GM18868 (cell line): ENCODE measurements around the gene IKZF4.
A peak's percentile ranks its signal among the peaks of the same experiment; 100 is the strongest.
"Not testable (repeated sequence)": the region's sequence is repeated elsewhere in the genome, so short reads cannot be mapped to it uniquely, and the experiment has no call there.

Experiments
- ATAC-seq: cut with Tn5 transposase; IDR thresholded peaks from one replicate; pipeline ENCODE4 v1.9.1; 2021; ENCODE audit warnings: mild to moderate bottlenecking, moderate library complexity; ENCODE audit not compliant: unreplicated experiment

Gene IKZF4

GRCh38 chr12:55997535-55997859 is 23.3 kb upstream of the IKZF4 start:
- no peak for ATAC-seq

GRCh38 chr12:55999522-55999921 is 21.3 kb upstream of the IKZF4 start:
- ATAC-seq, result not testable (repeated sequence)

GRCh38 chr12:55999999-56000540 is 20.8 kb upstream of the IKZF4 start:
- not testable (repeated sequence) for ATAC-seq

GRCh38 chr12:56001487-56002100 is 19.2 kb upstream of the IKZF4 start:
- ATAC-seq, result no peak

GRCh38 chr12:56003376-56003775 is 17.5 kb upstream of the IKZF4 start:
- ATAC-seq, result not testable (repeated sequence)

- ATAC-seq, result no peak
Measured at GRCh38 chr12:56004211-56004610, 16.6 kb upstream of the IKZF4 start.

GRCh38 chr12:56007564-56008559 is 13.0 kb upstream of the IKZF4 start:
- peak; percentile 37 for ATAC-seq

- no peak for ATAC-seq
Measured at GRCh38 chr12:56010111-56010570, 10.7 kb upstream of the IKZF4 start.

GRCh38 chr12:56011509-56012090 is 9.2 kb upstream of the IKZF4 start:
- ATAC-seq, result no peak

GRCh38 chr12:56013482-56013881 is 7.4 kb upstream of the IKZF4 start:
- no peak for ATAC-seq

- ATAC-seq, result no peak
Measured at GRCh38 chr12:56014205-56014604, 6.6 kb upstream of the IKZF4 start.

- ATAC-seq, result no peak
Measured at GRCh38 chr12:56017181-56017580, 3.7 kb upstream of the IKZF4 start.

- no peak for ATAC-seq
Measured at GRCh38 chr12:56018356-56018755, 2.5 kb upstream of the IKZF4 start.

- no peak for ATAC-seq
Measured at GRCh38 chr12:56021889-56022497, 1.1 kb downstream of the IKZF4 start.

GRCh38 chr12:56028511-56029165 is 7.8 kb downstream of the IKZF4 start:
- ATAC-seq, result no peak

- no peak for ATAC-seq
Measured at GRCh38 chr12:56029166-56029519, 8.3 kb downstream of the IKZF4 start.

- peak; percentile 50 for ATAC-seq
Measured at GRCh38 chr12:56029666-56030293, 8.9 kb downstream of the IKZF4 start.

GRCh38 chr12:56031987-56032386 is 11.1 kb downstream of the IKZF4 start:
- ATAC-seq, result no peak

- no peak for ATAC-seq
Measured at GRCh38 chr12:56034586-56035332, 13.9 kb downstream of the IKZF4 start.
